PC-9 (cell line): ENCODE data around the gene DPM2. TPM values are rescaled to one million over a fixed set of nuclear protein-coding genes. Genes with fewer than 3 reads are reported as not detected.
A peak's percentile ranks its signal among the peaks of the same experiment; 100 is the strongest.

Experiments
- BruUV-seq: library from RNA; stranded (reverse); fragments of 400-500 nt; replicated peaks from 2 replicates; lab custom pipeline; 2021; lab: Mats Ljungman, UMichigan
- CTCF ChIA-PET: fragments of 300-600 bp; sonication (Branson Sonifier 250); formaldehyde crosslinking; loops from one replicate; lab custom pipeline; 2022; ENCODE audit warnings: antibody characterized with exemption; lab: Charles Lee
- POLR2A ChIA-PET: fragments of 300-600 bp; sonication (Branson Sonifier 250); formaldehyde crosslinking; loops from one replicate; lab custom pipeline; 2022; ENCODE audit warnings: antibody characterized with exemption; ENCODE audit not compliant: unreplicated experiment; lab: Charles Lee
- DNase-seq, 2 experiments: peaks; one replicate each; pipeline versions ENCODE4 v3.0.0 to v3.0.0-alpha.2; 2015 to 2022; ENCODE audit warnings: mixed read lengths in 1 of 2
- H2AFZ ChIP-seq: fragments of 200-600 bp; sonication (generic); 2 replicates; pipeline ENCODE4 v1.8.1; 2017; ENCODE audit warnings: antibody characterized with exemption
- H3F3A ChIP-seq: fragments of 200-600 bp; sonication (generic); 2 replicates; pipeline ENCODE4 v1.8.1; 2017; ENCODE audit warnings: antibody characterized with exemption, mild to moderate bottlenecking, low read depth; ENCODE audit not compliant: insufficient read depth
- H3K27ac ChIP-seq: fragments of 200-600 bp; sonication (generic); 2 replicates; pipeline ENCODE4 v1.6.1; 2016; ENCODE audit warnings: mixed run types
- H3K27me3 ChIP-seq: fragments of 200-600 bp; sonication (generic); 2 replicates; pipeline ENCODE4 v1.6.1; 2016; ENCODE audit warnings: low read depth, mixed run types; ENCODE audit not compliant: insufficient read depth
- H3K36me3 ChIP-seq: fragments of 200-600 bp; sonication (generic); 2 replicates; pipeline ENCODE4 v1.6.1; 2016; ENCODE audit warnings: low read depth, mixed run types
- H3K4me1 ChIP-seq: fragments of 200-600 bp; sonication (generic); replicated peaks from 2 replicates; pipeline ENCODE4 v1.6.1; 2016; ENCODE audit warnings: mixed run types; ENCODE audit not compliant: insufficient read depth
- H3K4me2 ChIP-seq: fragments of 200-600 bp; sonication (generic); 2 replicates; pipeline ENCODE4 v1.6.1; 2017; ENCODE audit warnings: mixed run types
- H3K4me3 ChIP-seq: fragments of 200-600 bp; sonication (generic); 2 replicates; pipeline ENCODE4 v1.6.1; 2016; ENCODE audit warnings: mixed run types
- H3K79me2 ChIP-seq: fragments of 200-600 bp; sonication (generic); 2 replicates; pipeline ENCODE4 v1.6.1; 2017; ENCODE audit warnings: low read depth, mixed run types
- H3K9me2 ChIP-seq: fragments of 200-600 bp; sonication (generic); 2 replicates; pipeline ENCODE4 v1.8.1; 2017; ENCODE audit warnings: mild to moderate bottlenecking; ENCODE audit not compliant: insufficient read depth
- H3K9me3 ChIP-seq: fragments of 200-600 bp; sonication (generic); 2 replicates; pipeline ENCODE4 v1.8.1; 2016; ENCODE audit warnings: low read depth; ENCODE audit not compliant: insufficient read depth
- H4K20me1 ChIP-seq: fragments of 200-600 bp; sonication (generic); 2 replicates; pipeline ENCODE4 v1.8.1; 2017; ENCODE audit not compliant: insufficient read depth
- EZH2 ChIP-seq: fragments of 200-600 bp; sonication (generic); IDR thresholded peaks from 2 replicates; pipeline ENCODE4 v1.8.0; 2017; ENCODE audit warnings: antibody characterized with exemption, low read depth
- intact Hi-C: fragments of 100-400 bp; cut with micrococcal nuclease; formaldehyde crosslinking; loops from one replicate; pipeline ENCODE4 v1.10.0; 2022; ENCODE audit not compliant: unreplicated experiment
- total RNA-seq: library from RNA; stranded (reverse); gene quantifications from 2 replicates; pipeline ENCODE4 v1.2.3, GENCODE V29; 2021
- TF ChIP-seq, protein P1 (sequence below): fragments of 200-600 bp; sonication (generic); conservative IDR thresholded peaks from 2 replicates; pipeline ENCODE4 v1.6.1; 2017; ENCODE audit warnings: mixed run types, antibody characterized with exemption, mild to moderate bottlenecking, moderate library complexity

DPM2 gene
- total RNA-seq, 1 experiment from 2014 or later, result 79.4 TPM

DNA sequence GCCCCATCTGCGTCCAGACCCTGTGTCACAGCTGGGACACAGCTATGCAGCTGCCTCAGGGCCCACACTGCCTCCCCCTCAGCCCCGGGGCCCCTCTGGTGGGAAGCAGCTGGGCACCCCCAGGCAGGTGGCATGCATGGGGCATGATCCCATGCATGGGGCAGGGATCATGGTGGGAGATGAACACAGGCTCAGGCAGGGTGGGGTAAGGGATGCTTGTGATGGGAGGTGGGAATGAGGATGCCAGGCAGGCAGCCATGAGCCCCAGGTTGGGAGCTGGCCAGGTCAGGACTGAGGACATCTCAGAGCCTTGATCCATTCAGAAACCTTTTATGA, 23.5 kb upstream of the DPM2 start:
- H3K4me1 ChIP-seq, result peaks cover 82% of the 10 kb centered on the region
- no peak overlapping the region for H3K4me3 ChIP-seq
- H3K36me3 ChIP-seq, result no peaks in the 10 kb centered on the region
- H3K27me3 ChIP-seq, result no peaks in the 10 kb centered on the region
- peaks cover 14% of the 10 kb centered on the region for H4K20me1 ChIP-seq
- no peaks in the 10 kb centered on the region; the same call in 1 of the 2 replicates for H3K9me3 ChIP-seq
- peaks cover 98% of the 10 kb centered on the region for H3K79me2 ChIP-seq
- peak overlapping the region; percentile 12; the same call in 1 of the 2 replicates for H3K4me2 ChIP-seq
- CTCF ChIA-PET, result interaction anchor here (0.6 kb wide), 1 partner anchor 98 kb away, joined by 6 read pairs; no protein-coding TSS in a partner anchor
- intact Hi-C loops, result no loop called here
- no TSS peak for BruUV-seq
- POLR2A ChIA-PET, result no interaction called here
- DNase-seq, result no peak
- no peaks in the 10 kb centered on the region for H3K9me2 ChIP-seq
- no peak overlapping the region for H2AFZ ChIP-seq
- H3K27ac ChIP-seq, result peak overlapping the region; percentile 40; the same call in 1 of the 2 replicates
- H3F3A ChIP-seq, result peaks cover 57% of the 10 kb centered on the region
- TF ChIP-seq, protein P1, sequence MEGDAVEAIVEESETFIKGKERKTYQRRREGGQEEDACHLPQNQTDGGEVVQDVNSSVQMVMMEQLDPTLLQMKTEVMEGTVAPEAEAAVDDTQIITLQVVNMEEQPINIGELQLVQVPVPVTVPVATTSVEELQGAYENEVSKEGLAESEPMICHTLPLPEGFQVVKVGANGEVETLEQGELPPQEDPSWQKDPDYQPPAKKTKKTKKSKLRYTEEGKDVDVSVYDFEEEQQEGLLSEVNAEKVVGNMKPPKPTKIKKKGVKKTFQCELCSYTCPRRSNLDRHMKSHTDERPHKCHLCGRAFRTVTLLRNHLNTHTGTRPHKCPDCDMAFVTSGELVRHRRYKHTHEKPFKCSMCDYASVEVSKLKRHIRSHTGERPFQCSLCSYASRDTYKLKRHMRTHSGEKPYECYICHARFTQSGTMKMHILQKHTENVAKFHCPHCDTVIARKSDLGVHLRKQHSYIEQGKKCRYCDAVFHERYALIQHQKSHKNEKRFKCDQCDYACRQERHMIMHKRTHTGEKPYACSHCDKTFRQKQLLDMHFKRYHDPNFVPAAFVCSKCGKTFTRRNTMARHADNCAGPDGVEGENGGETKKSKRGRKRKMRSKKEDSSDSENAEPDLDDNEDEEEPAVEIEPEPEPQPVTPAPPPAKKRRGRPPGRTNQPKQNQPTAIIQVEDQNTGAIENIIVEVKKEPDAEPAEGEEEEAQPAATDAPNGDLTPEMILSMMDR, result no peak
- no peak for TF ChIP-seq EZH2

DNA sequence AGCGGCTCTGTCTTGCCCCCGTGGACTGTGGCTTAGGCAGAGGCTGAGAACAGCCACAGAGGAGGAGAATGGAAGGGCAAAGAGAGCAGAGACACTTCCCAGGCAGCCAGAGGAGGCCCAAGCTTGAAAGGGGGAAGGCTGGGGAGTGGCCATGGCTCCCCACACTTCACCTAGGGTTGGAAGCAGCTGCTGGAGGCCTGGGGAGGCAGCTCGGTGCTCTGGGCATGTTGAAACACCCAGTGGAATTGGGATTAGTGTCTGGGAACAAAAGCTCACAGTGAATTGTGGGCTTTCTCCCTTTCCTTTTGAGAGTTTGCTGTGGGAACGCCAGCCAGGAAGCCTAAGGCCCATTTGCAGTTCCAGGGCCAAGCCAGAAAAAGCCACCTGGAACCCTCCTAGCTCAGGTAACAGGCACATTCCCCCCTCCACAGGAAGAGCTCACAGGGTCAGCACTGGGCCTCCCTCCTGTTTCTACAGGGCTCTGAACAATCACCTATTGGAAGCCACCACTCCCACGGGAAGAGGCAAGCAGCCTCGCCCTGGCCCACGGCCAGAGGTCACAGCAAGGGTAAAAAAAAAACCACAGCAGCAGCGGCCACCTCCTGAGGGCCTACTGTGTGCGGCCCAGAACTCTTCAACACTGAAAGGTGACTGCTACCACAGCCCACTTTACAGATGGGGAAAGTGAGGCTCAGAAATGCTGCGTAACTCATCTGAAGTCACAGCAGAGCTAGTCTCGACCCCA, 22.9 kb upstream of the DPM2 start:
- H3K27me3 ChIP-seq, result no peaks in the 10 kb centered on the region
- no peaks in the 10 kb centered on the region; the same call in 1 of the 2 replicates for H3K9me3 ChIP-seq
- no peak for DNase-seq
- TF ChIP-seq EZH2, result no peak
- TF ChIP-seq, protein P1, result no peak
- H3K9me2 ChIP-seq, result no peaks in the 10 kb centered on the region
- H3K4me3 ChIP-seq, result no peak overlapping the region
- H3K79me2 ChIP-seq, result peaks cover 96% of the 10 kb centered on the region
- H3F3A ChIP-seq, result peaks cover 57% of the 10 kb centered on the region
- H3K36me3 ChIP-seq, result no peaks in the 10 kb centered on the region
- POLR2A ChIA-PET, result interaction anchor here (0.6 kb wide), 1 partner anchor 74 kb away, joined by 3 read pairs; no protein-coding TSS in a partner anchor
- peaks cover 14% of the 10 kb centered on the region for H4K20me1 ChIP-seq
- peak overlapping the region; percentile 40 for H3K27ac ChIP-seq
- peaks cover 82% of the 10 kb centered on the region for H3K4me1 ChIP-seq
- H3K4me2 ChIP-seq, result peak overlapping the region; percentile 12
- CTCF ChIA-PET, result no interaction called here
- no peak overlapping the region for H2AFZ ChIP-seq
- intact Hi-C loops, result no loop called here
- BruUV-seq, result no TSS peak

DNA sequence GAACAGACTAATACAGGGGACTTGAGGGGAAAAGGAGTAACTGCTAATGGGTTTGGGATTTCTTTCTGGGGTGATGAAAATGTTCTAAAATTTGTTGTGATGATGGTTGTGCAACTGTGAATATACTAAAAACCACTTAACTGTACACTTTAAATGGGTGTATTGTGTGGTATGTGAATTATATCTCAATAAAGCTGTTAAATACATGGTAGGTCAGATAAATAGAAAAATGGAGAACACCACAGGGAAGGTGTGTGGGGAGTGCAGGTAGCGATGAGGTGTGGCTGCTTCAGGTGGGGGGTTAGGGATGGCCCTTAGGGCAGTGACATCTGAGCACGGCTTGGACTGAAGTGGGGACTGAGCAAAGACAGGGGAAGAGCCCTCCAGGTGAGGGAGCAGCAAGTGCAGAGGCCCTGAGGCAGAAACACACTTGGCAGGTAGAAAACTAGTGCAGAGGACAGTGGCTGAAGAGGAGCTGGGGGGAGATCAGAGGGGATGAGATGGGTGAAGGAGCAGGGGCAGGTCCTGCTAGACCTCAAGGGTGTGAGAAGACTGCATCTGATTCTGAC, 22.3 kb upstream of the DPM2 start:
- BruUV-seq, result no TSS peak
- no peaks in the 10 kb centered on the region for H3K9me2 ChIP-seq
- no peaks in the 10 kb centered on the region for H3K27me3 ChIP-seq
- H3K4me2 ChIP-seq, result peak overlapping the region; percentile 12
- CTCF ChIA-PET, result no interaction called here
- no peaks in the 10 kb centered on the region for H3K36me3 ChIP-seq
- intact Hi-C loops, result no loop called here
- TF ChIP-seq EZH2, result no peak
- TF ChIP-seq, protein P1, result no peak
- no peaks in the 10 kb centered on the region; the same call in 1 of the 2 replicates for H3K9me3 ChIP-seq
- peaks cover 79% of the 10 kb centered on the region for H3K4me1 ChIP-seq
- peaks cover 94% of the 10 kb centered on the region for H3K79me2 ChIP-seq
- DNase-seq, result no peak
- peak overlapping the region; percentile 40 for H3K27ac ChIP-seq
- H2AFZ ChIP-seq, result no peak overlapping the region
- peaks cover 17% of the 10 kb centered on the region for H4K20me1 ChIP-seq
- no peak overlapping the region for H3K4me3 ChIP-seq
- peaks cover 54% of the 10 kb centered on the region for H3F3A ChIP-seq
- POLR2A ChIA-PET, result interaction anchor here (0.6 kb wide), 1 partner anchor 75 kb away, joined by 3 read pairs; no protein-coding TSS in a partner anchor
